Choroid plexus epithelial cell (primary cell): ENCODE data around the gene IPO8.

Experiments used
- DNase-seq: peaks from one replicate; pipeline ENCODE4 v3.0.0-alpha.2; 2010; ENCODE audit warnings: low read depth
- H3K4me3 ChIP-seq: 2 replicates; pipeline ENCODE4 v1.5.1; 2011; ENCODE audit warnings: low read depth, mild to moderate bottlenecking, control low read depth, low read length, moderate library complexity
- CTCF ChIP-seq: conservative IDR thresholded peaks from 2 replicates; pipeline ENCODE4 v1.5.1; 2011; ENCODE audit warnings: low read depth, mild to moderate bottlenecking, control low read depth, inconsistent platforms, low read length, moderate library complexity

The IPO8 gene

GRCh38 chr12:30729547-30729946, 33.9 kb upstream of the IPO8 start:
- TF ChIP-seq CTCF: no peak
- DNase-seq: no peak
- H3K4me3 ChIP-seq: no peak overlapping the region

DNA sequence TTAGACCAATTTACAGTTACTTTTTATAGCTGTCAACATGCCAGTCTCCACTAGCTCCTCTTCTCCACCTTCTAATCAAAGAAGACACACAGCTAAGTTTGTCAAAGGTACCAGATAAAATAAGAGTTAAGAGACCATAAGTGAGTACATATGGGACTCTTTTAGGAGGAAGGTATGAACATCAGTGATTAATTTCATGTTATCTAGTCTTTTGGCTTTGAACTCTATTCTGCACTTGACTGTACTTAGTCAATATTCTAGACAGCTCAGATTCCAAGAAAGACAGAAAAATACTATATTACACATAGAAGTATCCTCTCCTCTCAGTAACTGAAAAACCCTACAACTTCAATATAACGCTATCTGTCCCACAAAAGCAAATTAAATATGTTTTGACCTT, 31.0 kb upstream of the IPO8 start:
- H3K4me3 ChIP-seq: no peak overlapping the region
- no peak for DNase-seq
- no peak for TF ChIP-seq CTCF

GRCh38 chr12:30725739-30726138, 30.1 kb upstream of the IPO8 start:
- TF ChIP-seq CTCF: peak; percentile 39
- peak; percentile 80 for DNase-seq
- H3K4me3 ChIP-seq: no peak overlapping the region

- no peak overlapping the region for H3K4me3 ChIP-seq
- TF ChIP-seq CTCF: no peak
- peak; percentile 92 for DNase-seq
Measured at GRCh38 chr12:30719060-30719459, 23.4 kb upstream of the IPO8 start.

- no peak for TF ChIP-seq CTCF
- DNase-seq: no peak
- H3K4me3 ChIP-seq: no peak overlapping the region
Measured at GRCh38 chr12:30707613-30708342, 12.1 kb upstream of the IPO8 start.

DNA sequence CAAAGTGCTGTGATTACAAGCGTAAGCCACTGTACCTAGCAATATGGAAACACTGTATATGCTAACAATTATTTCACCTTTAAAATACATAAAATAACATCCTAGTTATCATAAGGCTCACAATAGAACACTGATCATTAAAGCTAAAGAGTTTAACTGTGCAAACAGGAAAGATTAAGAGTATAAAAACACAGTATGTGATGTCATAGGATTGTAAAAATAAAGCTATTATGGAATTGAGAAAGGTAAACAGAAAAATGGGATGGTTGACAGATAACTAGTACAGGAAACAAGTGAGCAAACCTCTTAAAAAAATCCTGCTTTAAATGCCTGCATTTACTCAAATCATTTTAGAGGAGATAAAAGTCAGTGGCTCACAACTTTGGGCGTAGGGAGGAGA, 10.8 kb upstream of the IPO8 start:
- no peak for DNase-seq
- no peak overlapping the region for H3K4me3 ChIP-seq
- no peak for TF ChIP-seq CTCF

GRCh38 chr12:30701056-30701455, 5.4 kb upstream of the IPO8 start:
- no peak overlapping the region for H3K4me3 ChIP-seq
- no peak for DNase-seq
- no peak for TF ChIP-seq CTCF
